H1 (cell line): Measurements from ENCODE around the gene CCDC198. TPM values are rescaled to one million over a fixed set of nuclear protein-coding genes. Genes with fewer than 3 reads are reported as not detected.

Source experiments
- polyA plus RNA-seq, 7 experiments: library from polyadenylated mRNA; depleted of rRNA in 3 of 7; stranded (reverse) in 5 of 7; unstranded in 2 of 7; fragments of >200 nt in 5 of 7; fragments of 200-250 nt in 2 of 7; gene quantifications; 1 replicate in 5 of 7; 2 replicates in 1 of 7; 4 replicates in 1 of 7; pipeline versions ENCODE4 v1.2.1 to v1.2.3, GENCODE V29; 2011 to 2013; ENCODE audit warnings: missing spikeins in 2 of 7, mixed read lengths in 2 of 7
- total RNA-seq: library from RNA; stranded (reverse); fragmentation: NEBNext Ultra II Directional; extraction: Animal tissue kit (Norgen Biotek cat#: 25700); gene quantifications from 2 replicates; pipeline ENCODE4 v1.2.1, GENCODE V29; 2021

Gene CCDC198
- total and polyA plus RNA-seq, 2 of the 8 experiments (the other 6 are each of a cell fraction or from before 2014, with no cell fraction given): not detected

Other genes starting within 250 kb of the CCDC198 start
- 79.2 and 86.7 TPM in 2 replicates for gene EXOC5, start 225.0 kb downstream of the CCDC198 start, total RNA-seq
- 16.6 and 23.0 TPM in 2 replicates for gene EXOC5, start 225.0 kb downstream of the CCDC198 start, polyA plus RNA-seq (2011; rRNA removed)
- gene AP5M1, start 224.9 kb downstream of the CCDC198 start, total RNA-seq: 50.9 and 51.9 TPM in 2 replicates
- 14.8 and 20.9 TPM in 2 replicates for gene AP5M1, start 224.9 kb downstream of the CCDC198 start, polyA plus RNA-seq (2011; rRNA removed)
- gene NAA30, start 103.3 kb downstream of the CCDC198 start, total RNA-seq: 20.3 and 21.9 TPM in 2 replicates
- 2.8 and 4.2 TPM in 2 replicates for gene NAA30, start 103.3 kb downstream of the CCDC198 start, polyA plus RNA-seq (2011; rRNA removed)